Activated CD4-positive, alpha-beta T cell treated with anti-CD3 and anti-CD28 coated beads, Interleukin-2, amount 10 ng/mL, durations not matched to agents 7 days and 5 days (primary cell): ENCODE results near the gene GALNT2. TPM values are rescaled to one million over a fixed set of nuclear protein-coding genes. Genes with fewer than 3 reads are reported as not detected.

Experiments used
- CTCF ChIA-PET: fragments of 350-600 bp; sonication (Branson Sonifier 250); formaldehyde crosslinking; loops from one replicate; lab custom pipeline; 2021; ENCODE audit warnings: antibody characterized with exemption; lab: Charles Lee
- POLR2A ChIA-PET: fragments of 350-600 bp; sonication (Branson Sonifier 250); formaldehyde crosslinking; loops from one replicate; lab custom pipeline; 2021; ENCODE audit warnings: antibody characterized with exemption; lab: Charles Lee
- DNase-seq: peaks from one replicate; pipeline ENCODE4 v3.0.0-alpha.2; 2020
- H3K27ac Mint-ChIP-seq: one replicate; pipeline ENCODE4 v1.8.0; 2021; ENCODE audit warnings: mild to moderate bottlenecking, moderate library complexity, mixed read lengths
- H3K27me3 Mint-ChIP-seq: one replicate; pipeline ENCODE4 v1.8.0; 2021; ENCODE audit warnings: mixed read lengths
- H3K36me3 Mint-ChIP-seq: one replicate; pipeline ENCODE4 v1.8.0; 2021; ENCODE audit warnings: low read depth, mixed read lengths
- H3K4me1 Mint-ChIP-seq: one replicate; pipeline ENCODE4 v1.8.0; 2021; ENCODE audit warnings: mixed read lengths
- H3K4me3 Mint-ChIP-seq: one replicate; pipeline ENCODE4 v1.8.0; 2021; ENCODE audit warnings: mild to moderate bottlenecking, moderate library complexity, mixed read lengths
- H3K9me3 Mint-ChIP-seq: one replicate; pipeline ENCODE4 v1.8.0; 2021; ENCODE audit warnings: mixed read lengths
- total RNA-seq, 2 experiments: library from RNA; stranded (reverse); gene quantifications; one replicate each; pipeline ENCODE4 v1.2.3, GENCODE V29; 2021

Gene GALNT2
- total RNA-seq, 2 experiments from 2014 or later, result 22.7 to 28.4 TPM

DNA sequence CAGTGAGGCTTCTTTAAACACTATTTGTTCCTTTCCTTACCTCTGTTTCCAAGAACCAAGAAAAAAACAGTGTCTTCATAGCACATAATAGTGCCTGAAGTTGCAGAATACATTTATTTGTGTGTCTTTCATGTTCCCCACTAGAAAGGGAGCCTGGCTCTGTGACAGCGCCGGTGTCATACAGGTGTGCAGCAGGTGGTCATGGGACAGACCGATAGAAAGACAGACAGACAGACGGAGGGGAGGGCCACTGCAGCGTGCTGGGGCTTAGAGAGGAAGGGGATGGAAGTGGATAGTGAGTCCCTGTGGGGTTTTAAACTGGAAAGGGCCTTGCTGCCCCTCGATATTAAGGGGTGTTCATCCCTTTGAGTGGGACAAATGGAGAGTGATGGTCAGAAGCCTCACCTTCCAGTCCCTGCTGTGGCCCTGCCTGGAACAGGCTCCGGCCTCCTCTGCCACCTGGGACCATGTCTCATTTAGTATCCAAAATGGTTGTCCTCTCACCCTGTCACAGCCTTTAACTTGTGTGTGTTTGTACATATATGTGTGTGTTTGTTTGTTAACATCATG, 206.2 kb downstream of the GALNT2 start:
- H3K4me3 Mint-ChIP-seq, result no peak overlapping the region
- H3K27ac Mint-ChIP-seq, result peak overlapping the region; percentile 46
- ChIA-PET POLR2A (no interaction called here), CTCF (no interaction called here)
- peaks cover 14% of the 10 kb centered on the region for H3K36me3 Mint-ChIP-seq
- DNase-seq, result no peak
- no peaks in the 10 kb centered on the region for H3K27me3 Mint-ChIP-seq
- peaks cover 62% of the 10 kb centered on the region for H3K4me1 Mint-ChIP-seq
- no peaks in the 10 kb centered on the region for H3K9me3 Mint-ChIP-seq

DNA sequence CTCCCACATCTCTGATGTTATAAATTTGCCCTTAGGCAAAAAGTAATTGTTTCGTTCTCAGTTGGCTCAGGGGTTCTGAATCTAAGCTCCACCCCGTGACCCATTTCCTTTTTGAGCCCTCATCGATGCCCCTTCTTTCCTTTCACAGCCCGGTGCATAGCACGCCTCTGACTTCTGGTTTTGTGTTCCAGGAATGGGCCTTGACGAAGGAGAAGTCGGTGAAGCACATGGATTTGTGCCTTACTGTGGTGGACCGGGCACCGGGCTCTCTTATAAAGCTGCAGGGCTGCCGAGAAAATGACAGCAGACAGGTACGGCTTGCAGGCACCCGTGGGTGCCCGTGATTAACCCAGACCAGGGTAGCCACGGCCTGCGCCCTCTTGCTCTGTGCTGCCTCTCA, 207.2 kb downstream of the GALNT2 start:
- no peak for DNase-seq
- Mint-ChIP-seq H3K4me1 (peaks cover 67% of the 10 kb centered on the region), H3K4me3 (no peak overlapping the region), H3K36me3 (peaks cover 17% of the 10 kb centered on the region), H3K27ac (peak overlapping the region; percentile 14), H3K9me3 (no peaks in the 10 kb centered on the region), H3K27me3 (no peaks in the 10 kb centered on the region)
- CTCF ChIA-PET, result no interaction called here
- POLR2A ChIA-PET, result no interaction called here

DNA sequence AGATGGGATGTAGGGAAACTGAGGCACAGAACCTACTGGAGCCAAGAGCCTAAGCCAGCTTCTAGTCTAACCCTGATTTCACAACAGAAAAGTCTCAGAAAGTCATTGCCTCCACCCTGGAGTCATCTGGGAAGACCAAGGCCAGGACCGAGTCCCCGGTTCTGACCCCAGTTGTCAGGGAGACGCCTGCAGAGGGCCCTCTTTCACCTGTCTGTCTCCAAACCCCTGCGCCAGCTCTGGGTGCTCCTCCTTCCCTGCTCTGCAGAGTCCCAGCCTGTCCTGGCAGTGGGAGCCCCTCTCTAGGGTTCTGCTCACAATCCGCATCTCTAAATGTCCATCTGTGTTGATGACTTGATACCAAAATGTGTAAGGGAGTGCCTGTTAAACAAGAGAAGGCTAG, 209.4 kb downstream of the GALNT2 start:
- DNase-seq, result no peak
- Mint-ChIP-seq H3K27ac (no peak overlapping the region), H3K9me3 (no peaks in the 10 kb centered on the region), H3K36me3 (peaks cover 17% of the 10 kb centered on the region), H3K4me1 (peaks cover 61% of the 10 kb centered on the region), H3K27me3 (no peaks in the 10 kb centered on the region), H3K4me3 (no peak overlapping the region)
- CTCF ChIA-PET, result interaction anchor here (1.2 kb wide), 1 partner anchor 12 kb away, joined by 3 read pairs; no protein-coding TSS in a partner anchor
- POLR2A ChIA-PET, result no interaction called here

DNA sequence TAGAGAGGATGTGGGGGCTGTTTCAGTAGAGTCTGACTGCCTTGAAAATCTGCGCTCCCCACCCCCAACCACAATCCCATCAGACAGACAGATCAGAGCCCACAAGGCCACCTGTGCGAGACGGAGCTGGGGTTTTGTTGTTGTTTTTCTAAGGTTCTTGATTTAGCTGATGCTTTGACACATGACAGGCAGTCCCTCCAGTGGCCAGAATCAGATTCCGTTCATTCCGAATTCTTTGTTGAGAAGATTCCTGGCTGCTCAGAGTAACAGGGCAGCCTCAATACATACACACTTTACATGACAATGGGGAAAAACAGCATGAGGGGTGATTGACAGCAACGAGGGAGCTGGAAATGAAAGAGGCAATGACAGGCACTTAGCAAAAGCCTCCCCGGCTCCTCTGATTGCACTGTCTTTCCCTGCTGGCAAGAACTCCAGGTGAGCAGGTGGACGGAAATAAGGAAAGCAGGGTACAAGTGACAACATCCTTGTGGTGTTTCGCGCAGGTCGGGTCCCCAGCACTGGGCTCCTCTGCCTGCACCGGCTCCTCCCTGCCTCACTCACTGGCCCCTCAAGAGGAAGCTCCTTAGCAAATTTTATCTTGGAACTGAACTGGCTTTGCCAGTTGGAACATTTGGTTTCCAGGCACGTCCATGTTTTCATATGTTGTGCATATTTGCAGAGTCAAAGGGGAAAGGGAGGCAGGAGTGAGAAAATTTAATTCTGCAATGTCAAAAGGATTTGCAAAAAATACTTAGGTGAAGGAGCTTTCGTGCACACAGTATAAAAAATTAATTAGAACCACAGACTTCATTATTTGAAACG, 210.4 kb downstream of the GALNT2 start:
- Mint-ChIP-seq H3K4me3 (no peak overlapping the region), H3K27me3 (no peaks in the 10 kb centered on the region), H3K27ac (peak overlapping the region; percentile 50), H3K36me3 (peaks cover 17% of the 10 kb centered on the region), H3K4me1 (peaks cover 69% of the 10 kb centered on the region), H3K9me3 (no peaks in the 10 kb centered on the region)
- ChIA-PET POLR2A (no interaction called here), CTCF (no interaction called here)
- DNase-seq, result peak; percentile 42

DNA sequence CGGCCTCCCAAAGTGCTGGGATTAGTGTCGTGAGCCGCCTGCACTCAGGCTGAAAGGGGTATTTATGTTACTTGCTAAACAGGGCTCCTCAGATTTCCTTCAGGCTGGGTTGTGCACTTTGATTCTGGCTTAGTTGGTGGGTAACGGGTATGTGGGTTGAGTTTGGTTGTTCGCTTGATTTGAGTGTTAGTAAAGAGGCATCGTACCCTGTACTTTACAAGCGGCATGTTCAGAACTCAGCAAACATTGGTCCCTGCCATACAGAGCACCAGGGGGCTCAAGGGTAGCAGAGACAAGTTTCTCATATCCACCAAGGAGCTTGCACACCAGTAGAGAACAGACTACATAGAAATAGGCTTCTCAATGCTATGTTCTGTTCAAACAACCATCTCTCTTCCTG, 211.3 kb downstream of the GALNT2 start:
- DNase-seq, result no peak
- peaks cover 17% of the 10 kb centered on the region for H3K36me3 Mint-ChIP-seq

DNA sequence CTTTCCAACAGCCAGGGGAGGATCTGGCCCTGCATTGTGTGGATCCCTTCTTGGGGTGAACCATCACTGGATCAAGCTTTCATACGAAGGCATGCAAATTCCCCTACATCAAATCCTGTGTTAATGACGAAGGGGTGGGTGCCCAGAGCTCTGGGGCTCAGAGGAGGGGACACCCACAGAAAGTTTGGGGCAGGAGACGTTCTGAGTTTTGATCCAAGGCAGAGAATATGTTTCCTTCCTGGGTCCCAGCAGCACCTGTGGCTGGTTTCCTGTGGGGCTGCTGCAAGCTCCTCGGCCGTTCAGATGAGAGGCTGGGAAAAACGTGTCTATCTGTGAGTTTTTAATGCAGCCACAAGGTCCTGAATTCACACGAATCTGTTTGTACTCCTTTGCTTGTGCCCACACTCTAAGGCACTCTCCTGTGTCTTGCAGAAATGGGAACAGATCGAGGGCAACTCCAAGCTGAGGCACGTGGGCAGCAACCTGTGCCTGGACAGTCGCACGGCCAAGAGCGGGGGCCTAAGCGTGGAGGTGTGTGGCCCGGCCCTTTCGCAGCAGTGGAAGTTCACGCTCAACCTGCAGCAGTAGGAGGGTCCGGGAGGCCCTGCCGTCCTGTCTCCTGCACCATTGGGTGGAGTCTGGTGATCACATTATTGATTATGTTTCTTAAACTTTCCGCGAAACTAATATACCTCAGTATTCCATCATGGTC, 212.0 kb downstream of the GALNT2 start:
- no peak for DNase-seq
- peak overlapping the region; percentile 48 for H3K27ac Mint-ChIP-seq
- ChIA-PET CTCF (interaction anchor here (0.5 kb wide), 1 partner anchor 829 kb away, joined by 4 read pairs; no protein-coding TSS in a partner anchor), POLR2A (no interaction called here)
- no peak overlapping the region for H3K4me3 Mint-ChIP-seq
- H3K9me3 Mint-ChIP-seq, result no peaks in the 10 kb centered on the region
- H3K27me3 Mint-ChIP-seq, result no peaks in the 10 kb centered on the region
- peaks cover 55% of the 10 kb centered on the region for H3K4me1 Mint-ChIP-seq
- H3K36me3 Mint-ChIP-seq, result peaks cover 15% of the 10 kb centered on the region

More for the DNA sequence above, 211.3 kb downstream of the GALNT2 start:
- CTCF ChIA-PET, result no interaction called here
- Mint-ChIP-seq H3K4me1 (peaks cover 61% of the 10 kb centered on the region), H3K27ac (peak overlapping the region; percentile 48), H3K4me3 (no peak overlapping the region), H3K9me3 (no peaks in the 10 kb centered on the region), H3K27me3 (no peaks in the 10 kb centered on the region)
- POLR2A ChIA-PET, result no interaction called here

DNA sequence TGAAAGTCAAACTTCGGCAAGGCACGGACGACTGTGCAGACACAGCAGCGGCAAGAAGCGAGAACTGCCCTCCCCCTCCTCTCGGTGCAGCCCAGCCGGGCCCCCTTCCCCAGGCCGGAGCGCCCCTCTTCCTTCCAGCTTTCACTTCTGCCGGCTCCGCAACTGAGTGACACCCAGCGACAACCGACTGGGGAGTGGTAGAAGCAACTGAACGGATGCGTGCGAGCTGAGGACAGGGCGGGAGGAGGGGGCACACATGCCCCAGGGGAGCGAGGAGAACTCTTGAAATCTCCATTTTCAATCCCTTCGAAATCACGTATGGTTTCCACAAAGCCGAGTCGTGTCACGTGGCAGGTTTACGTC, 212.5 kb downstream of the GALNT2 start:
- ChIA-PET CTCF (interaction anchor here (0.5 kb wide), 1 partner anchor 830 kb away, joined by 4 read pairs; no protein-coding TSS in a partner anchor), POLR2A (no interaction called here)
- Mint-ChIP-seq H3K27me3 (no peaks in the 10 kb centered on the region), H3K36me3 (peaks cover 14% of the 10 kb centered on the region), H3K9me3 (no peaks in the 10 kb centered on the region), H3K4me3 (no peak overlapping the region), H3K4me1 (peaks cover 50% of the 10 kb centered on the region), H3K27ac (peak overlapping the region; percentile 19)
- no peak for DNase-seq

DNA sequence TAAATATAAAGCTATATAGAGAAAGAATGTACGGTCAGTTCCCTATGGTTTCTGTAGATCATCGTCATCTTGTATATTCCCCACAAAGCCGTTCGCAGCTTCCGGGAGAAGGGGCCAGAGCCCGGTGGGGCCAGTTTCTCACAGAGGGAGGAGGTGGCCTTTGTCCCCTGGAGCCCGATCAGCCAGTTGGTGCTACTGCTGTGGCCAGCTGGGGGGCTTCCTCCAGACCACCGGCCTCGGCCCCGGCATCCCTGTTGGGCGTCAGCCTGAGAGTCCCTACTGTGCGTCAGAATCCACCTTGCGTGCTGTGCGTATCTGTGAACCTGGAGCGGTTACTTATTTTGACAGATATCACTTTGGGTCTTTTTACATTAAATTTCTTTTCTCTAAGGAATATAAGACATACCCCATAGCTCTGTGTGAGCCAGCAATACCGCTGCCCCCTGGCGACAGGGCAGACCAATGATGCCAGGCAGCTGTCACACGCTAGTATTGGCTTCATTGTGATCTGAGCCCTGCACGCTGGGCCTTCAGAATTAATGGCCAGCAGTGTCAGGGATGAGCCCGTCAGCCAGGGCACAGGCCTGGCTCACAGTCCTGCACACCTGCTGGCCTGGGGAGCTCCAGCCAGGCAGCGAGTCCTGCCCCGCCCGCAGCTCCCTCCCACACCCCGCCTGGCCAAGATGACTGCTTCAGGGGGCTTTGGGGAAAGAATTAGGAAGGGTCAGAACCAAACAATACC, 213.2 kb downstream of the GALNT2 start:
- no peak for DNase-seq
- no peaks in the 10 kb centered on the region for H3K27me3 Mint-ChIP-seq
- H3K9me3 Mint-ChIP-seq, result no peaks in the 10 kb centered on the region
- peak overlapping the region; percentile 19 for H3K27ac Mint-ChIP-seq
- peaks cover 13% of the 10 kb centered on the region for H3K36me3 Mint-ChIP-seq
- no peak overlapping the region for H3K4me3 Mint-ChIP-seq
- ChIA-PET POLR2A (no interaction called here), CTCF (interaction anchor here (0.6 kb wide), 1 partner anchor 192 kb away, joined by 4 read pairs; no protein-coding TSS in a partner anchor)
- peaks cover 50% of the 10 kb centered on the region for H3K4me1 Mint-ChIP-seq

DNA sequence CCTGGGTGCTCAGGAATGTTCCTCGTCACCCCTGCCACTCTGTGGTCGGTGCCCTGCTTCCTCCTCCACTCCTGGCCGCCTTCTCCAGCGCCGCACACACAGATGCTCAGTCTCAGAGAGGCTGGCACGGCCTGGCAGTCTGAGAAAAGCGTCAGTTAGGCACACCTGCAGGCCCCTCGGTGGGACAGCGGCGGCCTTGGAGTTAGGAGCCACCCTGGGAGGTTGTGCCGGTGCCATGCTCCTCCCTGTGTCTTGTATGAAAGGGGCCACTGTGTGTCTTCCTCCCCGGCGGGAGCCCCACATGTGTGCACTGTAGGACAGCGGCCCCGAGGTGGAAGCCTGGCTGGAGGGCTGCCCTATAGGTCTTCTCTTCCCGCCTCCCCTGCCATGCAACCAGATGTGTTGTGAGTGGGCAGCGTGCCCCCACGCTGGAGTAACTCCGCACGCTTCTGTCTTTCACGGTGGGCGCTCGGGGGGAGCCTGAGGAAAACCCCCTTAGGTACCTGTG, 213.9 kb downstream of the GALNT2 start:
- ChIA-PET POLR2A (no interaction called here), CTCF (interaction anchor here (0.6 to 1.2 kb wide), 2 partner anchors 10 to 193 kb away, joined by 3 to 4 read pairs; no protein-coding TSS in a partner anchor)
- no peak overlapping the region for H3K4me3 Mint-ChIP-seq
- peaks cover 13% of the 10 kb centered on the region for H3K36me3 Mint-ChIP-seq
- no peaks in the 10 kb centered on the region for H3K27me3 Mint-ChIP-seq
- no peaks in the 10 kb centered on the region for H3K9me3 Mint-ChIP-seq
- DNase-seq, result no peak
- peaks cover 50% of the 10 kb centered on the region for H3K4me1 Mint-ChIP-seq
- H3K27ac Mint-ChIP-seq, result no peak overlapping the region

DNA sequence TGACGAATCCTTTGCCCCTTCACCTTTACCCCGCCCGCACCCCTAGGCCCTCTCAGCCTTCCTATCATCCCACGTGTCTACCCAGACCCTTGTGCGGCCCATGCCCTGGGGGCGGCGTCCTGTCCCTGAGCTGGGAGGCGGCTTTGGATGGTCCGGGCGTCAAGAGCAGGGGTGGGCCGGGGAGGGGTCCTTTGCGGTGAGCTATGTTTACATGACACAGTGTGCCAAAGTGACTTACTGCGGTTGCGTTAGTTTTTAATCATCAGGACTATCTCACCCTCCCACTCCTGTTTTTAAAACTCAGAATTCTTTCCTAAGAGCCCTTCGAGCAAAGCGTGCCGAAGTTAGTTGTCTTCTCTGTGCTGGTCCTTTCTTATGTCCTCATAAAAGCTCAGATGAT, 214.5 kb downstream of the GALNT2 start:
- POLR2A ChIA-PET, result no interaction called here

DNA sequence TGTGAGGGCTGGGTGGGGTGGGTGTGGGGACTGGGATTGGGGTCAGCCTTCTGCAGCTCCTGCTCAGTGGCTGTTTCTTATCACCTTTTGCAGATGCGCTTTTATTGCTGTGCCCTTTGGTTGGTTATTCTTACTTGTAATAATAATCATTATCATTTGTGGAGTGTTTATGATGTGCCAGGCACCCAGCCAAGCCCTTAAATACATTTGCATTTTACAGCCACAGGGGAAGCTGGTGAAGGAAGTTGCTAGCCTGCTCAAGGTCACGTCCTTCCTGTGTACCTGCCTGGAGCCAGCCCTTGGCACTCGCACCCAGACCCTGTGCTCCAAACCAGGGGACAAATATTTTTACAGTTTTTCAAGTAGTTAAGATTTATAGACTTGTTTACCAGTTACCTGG, 215.1 kb downstream of the GALNT2 start:
- ChIA-PET POLR2A (no interaction called here), CTCF (interaction anchor here (0.5 to 1.2 kb wide), 2 partner anchors 9 to 875 kb away, joined by 3 to 4 read pairs; no protein-coding TSS in a partner anchor)
- peak overlapping the region; percentile 74 for H3K27ac Mint-ChIP-seq
- peaks cover 42% of the 10 kb centered on the region for H3K4me1 Mint-ChIP-seq
- peaks cover 12% of the 10 kb centered on the region for H3K36me3 Mint-ChIP-seq
- H3K9me3 Mint-ChIP-seq, result no peaks in the 10 kb centered on the region
- no peaks in the 10 kb centered on the region for H3K27me3 Mint-ChIP-seq
- H3K4me3 Mint-ChIP-seq, result no peak overlapping the region
- peak; percentile 15 for DNase-seq

More for the DNA sequence above, 214.5 kb downstream of the GALNT2 start:
- Mint-ChIP-seq H3K4me3 (no peak overlapping the region), H3K36me3 (peaks cover 13% of the 10 kb centered on the region), H3K4me1 (peaks cover 48% of the 10 kb centered on the region), H3K27ac (peak overlapping the region; percentile 42), H3K27me3 (no peaks in the 10 kb centered on the region), H3K9me3 (no peaks in the 10 kb centered on the region)
- DNase-seq, result no peak
- CTCF ChIA-PET, result interaction anchor here (0.5 to 1.2 kb wide), 2 partner anchors 10 to 875 kb away, joined by 3 to 4 read pairs; no protein-coding TSS in a partner anchor

DNA sequence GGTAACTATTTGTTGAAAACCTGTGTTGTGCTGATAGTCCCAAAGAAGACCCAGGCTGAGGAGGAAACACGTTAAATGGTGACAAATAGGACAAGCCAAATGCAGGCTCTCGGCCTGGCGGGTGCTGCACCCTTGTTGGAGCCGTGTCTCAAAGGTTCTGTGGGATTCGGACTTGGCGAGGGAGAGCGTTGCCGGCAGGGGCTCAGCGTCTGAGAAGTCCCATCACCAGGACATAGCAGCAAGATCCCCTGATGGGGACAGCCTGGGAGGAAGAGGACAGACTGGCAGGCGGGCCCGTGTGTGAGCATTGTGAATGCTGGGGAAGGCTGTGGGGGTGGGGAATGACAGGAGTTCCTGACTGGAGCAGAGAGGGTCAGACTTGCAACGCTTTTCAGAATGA, 216.6 kb downstream of the GALNT2 start:
- CTCF ChIA-PET, result no interaction called here
- H3K36me3 Mint-ChIP-seq, result peaks cover 5% of the 10 kb centered on the region
- POLR2A ChIA-PET, result no interaction called here
- H3K27me3 Mint-ChIP-seq, result no peaks in the 10 kb centered on the region
- H3K4me3 Mint-ChIP-seq, result no peak overlapping the region
- H3K4me1 Mint-ChIP-seq, result peaks cover 29% of the 10 kb centered on the region
- H3K27ac Mint-ChIP-seq, result no peak overlapping the region
- DNase-seq, result no peak
- no peaks in the 10 kb centered on the region for H3K9me3 Mint-ChIP-seq
